H1 (cell line): ENCODE results near the gene HOXA13. TPM values are rescaled to one million over a fixed set of nuclear protein-coding genes. Genes with fewer than 3 reads are reported as not detected.

Experiments used
- CTCF ChIA-PET: fragments of 300-600 bp; sonication (Branson Sonifier 250); formaldehyde crosslinking; loops from one replicate; lab custom pipeline; 2021; ENCODE audit not compliant: partially characterized antibody; lab: Charles Lee
- POLR2A ChIA-PET: fragments of 300-600 bp; sonication (Branson Sonifier 250); formaldehyde crosslinking; loops from one replicate; lab custom pipeline; 2021; ENCODE audit warnings: inconsistent platforms; ENCODE audit not compliant: partially characterized antibody; lab: Charles Lee
- DNase-seq, 2 experiments: peaks; one replicate each; pipeline versions ENCODE4 v3.0.0 to v3.0.0-alpha.2; 2010 to 2022; ENCODE audit warnings: low spot score in 2 of 2, low read depth in 1 of 2, mixed read lengths in 1 of 2
- FAIRE-seq: peaks from 2 replicates; lab custom pipeline; 2011; peaks lifted over from hg19 to GRCh38; lab: Jason Lieb, UNC
- H2AFZ ChIP-seq: 2 replicates; pipeline ENCODE4 v1.8.1; 2012; ENCODE audit warnings: low read length, inconsistent platforms
- H2AK5ac ChIP-seq: 2 replicates; pipeline ENCODE4 v1.6.1; 2013; ENCODE audit warnings: low read depth, low read length
- H2BK120ac ChIP-seq: replicated peaks from 2 replicates; pipeline ENCODE3; 2013; ENCODE audit warnings: low read depth, low read length, inconsistent platforms
- H2BK12ac ChIP-seq: 2 replicates; pipeline ENCODE4 v1.6.1; 2013; ENCODE audit warnings: low read depth, low read length
- H2BK15ac ChIP-seq: 2 replicates; pipeline ENCODE4 v1.6.1; 2013; ENCODE audit warnings: low read length
- H2BK20ac ChIP-seq: 2 replicates; pipeline ENCODE4 v1.6.1; 2013; ENCODE audit warnings: low read length
- H2BK5ac ChIP-seq: 2 replicates; pipeline ENCODE4 v1.6.1; 2013; ENCODE audit warnings: low read depth, low read length
- H3K14ac ChIP-seq: 2 replicates; pipeline ENCODE4 v1.6.1; 2013; ENCODE audit warnings: inconsistent platforms; ENCODE audit not compliant: insufficient read length
- H3K18ac ChIP-seq: 2 replicates; pipeline ENCODE4 v1.6.1; 2013; ENCODE audit warnings: low read length; ENCODE audit errors: extremely low read depth
- H3K23ac ChIP-seq: 2 replicates; pipeline ENCODE4 v1.6.1; 2013; ENCODE audit warnings: inconsistent platforms; ENCODE audit not compliant: insufficient read length
- H3K23me2 ChIP-seq: 2 replicates; pipeline ENCODE4 v1.6.1; 2013; ENCODE audit warnings: low read depth, low read length
- H3K27ac ChIP-seq: 2 replicates; pipeline ENCODE4 v1.6.1; 2011; ENCODE audit warnings: low read depth, low read length, inconsistent platforms
- H3K27me3 ChIP-seq, 4 experiments: replicated peaks in 1 of 4; 1 replicate in 1 of 4; 2 replicates in 3 of 4; pipeline versions ENCODE4 v1.6.1 to v1.8.1; 2011 to 2013; ENCODE audit warnings: low read length in 3 of 4, mild to moderate bottlenecking in 3 of 4, inconsistent platforms in 2 of 4, mixed read lengths in 2 of 4, moderate library complexity in 1 of 4; ENCODE audit not compliant: control insufficient read depth in 3 of 4, insufficient read depth in 3 of 4; ENCODE audit errors: extremely low read depth in 1 of 4
- H3K36me3 ChIP-seq, 4 experiments: 2 replicates each; pipeline versions ENCODE4 v1.6.1 to v1.8.1; 2011 to 2013; ENCODE audit warnings: mild to moderate bottlenecking in 4 of 4, low read length in 3 of 4, moderate library complexity in 2 of 4, control low read depth in 1 of 4, inconsistent platforms in 1 of 4; ENCODE audit not compliant: insufficient read depth in 4 of 4, control insufficient read depth in 2 of 4
- H3K4ac ChIP-seq: replicated peaks from 2 replicates; pipeline ENCODE3; 2013; ENCODE audit warnings: low read length, low read depth, mixed read lengths, inconsistent platforms; ENCODE audit not compliant: insufficient read length
- H3K4me1 ChIP-seq, 4 experiments: replicated peaks in 1 of 4; 1 replicate in 1 of 4; 2 replicates in 3 of 4; pipeline versions ENCODE4 v1.6.1 to v1.8.1; 2011 to 2013; ENCODE audit warnings: low read length in 3 of 4, inconsistent platforms in 2 of 4, mixed read lengths in 1 of 4; ENCODE audit not compliant: insufficient read depth in 4 of 4, control insufficient read depth in 3 of 4
- H3K4me2 ChIP-seq, 2 experiments: 2 replicates each; pipeline versions ENCODE4 v1.6.1 to v1.8.1; 2011 to 2013; ENCODE audit warnings: low read depth in 2 of 2, low read length in 2 of 2, control low read depth in 1 of 2, inconsistent platforms in 1 of 2, mild to moderate bottlenecking in 1 of 2; ENCODE audit not compliant: insufficient read depth in 1 of 2
- H3K4me3 ChIP-seq, 4 experiments: fragments of 200-600, 300-600 bp in 1 of 4; sonication (generic), shearing (Covaris generic), sonication (Bioruptor Twin) in 1 of 4; 2 replicates each; pipeline versions ENCODE4 v1.5.1 to v1.8.1; 2011 to 2016; ENCODE audit warnings: low read length in 4 of 4, low read depth in 3 of 4, control low read depth in 2 of 4, inconsistent platforms in 2 of 4, mild to moderate bottlenecking in 2 of 4, mixed read lengths in 1 of 4, moderate library complexity in 1 of 4; ENCODE audit not compliant: insufficient read depth in 2 of 4; ENCODE audit errors: extremely low read depth in 1 of 4
- H3K56ac ChIP-seq: replicated peaks from 2 replicates; pipeline ENCODE3; 2013; ENCODE audit warnings: low read depth, mild to moderate bottlenecking, mixed read lengths, low read length, inconsistent platforms; ENCODE audit not compliant: insufficient read length
- H3K79me1 ChIP-seq: 2 replicates; pipeline ENCODE4 v1.6.1; 2013; ENCODE audit warnings: low read depth, low read length, control low read depth
- H3K79me2 ChIP-seq, 2 experiments: 2 replicates each; pipeline versions ENCODE4 v1.6.1 to v1.8.1; 2012 to 2013; ENCODE audit warnings: low read length in 2 of 2, mild to moderate bottlenecking in 2 of 2, inconsistent platforms in 1 of 2; ENCODE audit not compliant: insufficient read depth in 2 of 2, control insufficient read depth in 1 of 2
- H3K9ac ChIP-seq, 4 experiments: replicated peaks in 1 of 4; 1 replicate in 1 of 4; 2 replicates in 3 of 4; pipeline versions ENCODE4 v1.6.1 to v1.8.1; 2011 to 2013; ENCODE audit warnings: low read depth in 3 of 4, low read length in 3 of 4, control low read depth in 2 of 4, mild to moderate bottlenecking in 2 of 4, moderate library complexity in 2 of 4, inconsistent platforms in 1 of 4; ENCODE audit errors: extremely low read depth in 1 of 4
- H3K9me3 ChIP-seq, 2 experiments: 2 replicates each; pipeline versions ENCODE4 v1.6.1 to v1.8.1; 2012 to 2013; ENCODE audit warnings: mild to moderate bottlenecking in 2 of 2, moderate library complexity in 2 of 2, control low read depth in 1 of 2, inconsistent platforms in 1 of 2, low read depth in 1 of 2, low read length in 1 of 2, mixed read lengths in 1 of 2; ENCODE audit not compliant: insufficient read depth in 2 of 2
- H4K20me1 ChIP-seq, 2 experiments: replicated peaks in 1 of 2; 2 replicates each; pipeline versions ENCODE3 to v1.8.1; 2011 to 2013; ENCODE audit warnings: inconsistent platforms in 2 of 2, low read length in 2 of 2, mild to moderate bottlenecking in 1 of 2; ENCODE audit not compliant: insufficient read depth in 2 of 2, control insufficient read depth in 1 of 2
- H4K5ac ChIP-seq: 2 replicates; pipeline ENCODE4 v1.6.1; 2013; ENCODE audit warnings: low read length, low read depth, mixed read lengths, inconsistent platforms; ENCODE audit not compliant: insufficient read length
- H4K8ac ChIP-seq: 2 replicates; pipeline ENCODE4 v1.8.0; 2013; ENCODE audit warnings: mild to moderate bottlenecking, moderate library complexity, low read length, inconsistent platforms; ENCODE audit not compliant: insufficient read depth; ENCODE audit errors: extremely low read depth
- H4K91ac ChIP-seq: replicated peaks from 2 replicates; pipeline ENCODE3; 2013; ENCODE audit warnings: low read length, mixed read lengths, inconsistent platforms; ENCODE audit not compliant: insufficient read length
- EZH2 ChIP-seq: fragments of 200-600 bp; sonication (generic); IDR thresholded peaks from 2 replicates; pipeline ENCODE4 v1.7.1; 2012; ENCODE audit warnings: low read depth, mild to moderate bottlenecking, moderate library complexity, low read length, inconsistent platforms; ENCODE audit not compliant: severe bottlenecking
- GABPA ChIP-seq: IDR thresholded peaks from 2 replicates; pipeline ENCODE4 v1.6.1; 2011; ENCODE audit warnings: mild to moderate bottlenecking, low read length, moderate library complexity, borderline replicate concordance; ENCODE audit not compliant: insufficient read depth
- RNF2 ChIP-seq: fragments of 200-900, 300-1000 bp; sonication (generic); IDR thresholded peaks from 2 replicates; pipeline ENCODE4 v1.7.1; 2016; ENCODE audit warnings: borderline replicate concordance, low read depth, mild to moderate bottlenecking, antibody characterized with exemption, low read length; ENCODE audit not compliant: poor library complexity, severe bottlenecking; ENCODE audit errors: missing control alignments
- SUZ12 ChIP-seq: fragments of 200-600 bp; sonication (generic); IDR thresholded peaks from 2 replicates; pipeline ENCODE4 v1.6.1; 2012; ENCODE audit warnings: mild to moderate bottlenecking, inconsistent platforms, low read length, moderate library complexity, mixed read lengths
- WGBS, 2 experiments: shearing (Covaris generic) in 1 of 2; methylation state at CpG; one replicate each; pipeline versions ENCODE4 v1.1.6 to v1.1.7; 2013 to 2015; ENCODE audit warnings: low lambda C conversion rate in 2 of 2, mixed read lengths in 2 of 2, inconsistent platforms in 1 of 2, low coverage in 1 of 2, missing lambda C conversion rate in 1 of 2; ENCODE audit not compliant: insufficient replicate concordance in 2 of 2, insufficient coverage in 1 of 2, insufficient read length in 1 of 2; ENCODE audit errors: extremely low coverage in 1 of 2, missing lambda C conversion rate in 1 of 2; 5-methylcytosine and 5-hydroxymethylcytosine counted together
- polyA plus RNA-seq, 7 experiments: library from polyadenylated mRNA; depleted of rRNA in 3 of 7; stranded (reverse) in 5 of 7; unstranded in 2 of 7; fragments of >200 nt in 5 of 7; fragments of 200-250 nt in 2 of 7; gene quantifications; 1 replicate in 5 of 7; 2 replicates in 1 of 7; 4 replicates in 1 of 7; pipeline versions ENCODE4 v1.2.1 to v1.2.3, GENCODE V29; 2011 to 2013; ENCODE audit warnings: missing spikeins in 2 of 7, mixed read lengths in 2 of 7
- total RNA-seq: library from RNA; stranded (reverse); fragmentation: NEBNext Ultra II Directional; extraction: Animal tissue kit (Norgen Biotek cat#: 25700); gene quantifications from 2 replicates; pipeline ENCODE4 v1.2.1, GENCODE V29; 2021

The HOXA13 gene
- total and polyA plus RNA-seq, 2 of the 8 experiments (the other 6 are each of a cell fraction or from before 2014, with no cell fraction given) = not detected

DNA sequence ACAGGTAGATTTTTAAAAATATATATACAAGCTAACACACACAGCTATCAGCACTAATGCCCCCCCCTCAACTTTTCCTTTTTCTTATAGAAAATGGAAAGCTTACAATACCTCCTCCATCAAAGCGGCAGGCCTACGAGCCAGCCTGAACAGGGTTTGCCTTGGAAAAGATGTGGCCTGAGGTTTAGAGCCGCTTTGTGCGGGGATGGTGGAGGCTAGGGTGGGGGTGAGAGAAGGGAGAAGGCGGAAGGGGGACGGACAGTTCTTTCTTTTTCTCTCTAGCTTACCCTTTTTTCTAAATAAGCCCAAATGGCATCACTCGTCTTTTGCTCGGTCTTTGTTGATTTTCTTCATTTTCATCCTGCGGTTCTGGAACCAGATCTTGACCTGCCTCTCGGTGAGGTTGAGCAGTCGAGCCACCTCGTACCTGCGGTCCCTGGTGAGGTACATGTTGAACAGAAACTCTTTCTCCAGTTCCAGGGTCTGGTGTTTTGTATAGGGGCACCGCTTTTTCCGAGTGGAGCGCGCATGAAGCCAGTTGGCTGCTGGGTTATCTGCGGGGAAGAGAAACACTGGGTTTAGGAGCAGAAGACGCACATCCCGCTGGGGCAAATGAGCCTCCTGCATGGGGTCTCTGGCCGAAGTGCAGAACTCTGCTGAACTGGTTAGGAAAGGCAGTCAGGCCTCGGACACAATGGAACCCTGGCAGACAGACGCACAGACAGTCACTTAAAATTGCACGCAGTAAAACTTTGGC, 36.4 kb downstream of the HOXA13 start:
- H3K79me2 ChIP-seq = no peaks in the 10 kb centered on the region
- no peak overlapping the region for H4K8ac ChIP-seq
- no peak overlapping the region for H2BK120ac ChIP-seq
- peaks cover 17 to 29% of the 10 kb centered on the region in 2 experiments for H4K20me1 ChIP-seq
- no peak overlapping the region for H3K9ac ChIP-seq
- H2AFZ ChIP-seq = no peak overlapping the region
- no peaks in the 10 kb centered on the region for H3K23me2 ChIP-seq
- no peaks in the 10 kb centered on the region; a peak in 4 of 7 replicates for H3K4me1 ChIP-seq
- no peak overlapping the region for H4K5ac ChIP-seq
- peaks cover 98 to 100% (median 99%) of the 10 kb centered on the region in 4 experiments for H3K27me3 ChIP-seq
- no peak overlapping the region for H3K14ac ChIP-seq
- no peak overlapping the region for H4K91ac ChIP-seq
- H2BK15ac ChIP-seq = no peak overlapping the region
- POLR2A ChIA-PET = no interaction called here
- TF ChIP-seq GABPA (no peak), SUZ12 (peak; percentile 25), EZH2 (peak; percentile 70), RNF2 (peak; percentile 83)
- TF ChIP-seq, all 59 proteins: peak for 3
- H3K4me3 ChIP-seq = no peak overlapping the region
- H2BK20ac ChIP-seq = no peak overlapping the region
- no peak overlapping the region for H2BK12ac ChIP-seq
- CTCF ChIA-PET = interaction anchor here (0.8 to 4.4 kb wide), 11 partner anchors 8 to 69 kb away, joined by 3 to 80 read pairs (median 4); partner anchors contain the start of genes HOXA11, HOXA3, HOXA5 and HOXA6
- no peak overlapping the region for H3K56ac ChIP-seq
- H3K27ac ChIP-seq = no peak overlapping the region
- H2BK5ac ChIP-seq = no peak overlapping the region
- no peak overlapping the region for H3K4ac ChIP-seq
- H3K79me1 ChIP-seq = no peaks in the 10 kb centered on the region
- peaks cover 0 to 6% of the 10 kb centered on the region in 2 experiments; a peak in 1 of 4 replicates for H3K9me3 ChIP-seq
- peaks cover 0 to 20% (median 0%) of the 10 kb centered on the region in 4 experiments; a peak in 1 of 8 replicates for H3K36me3 ChIP-seq
- no peak overlapping the region for H2AK5ac ChIP-seq
- no peak overlapping the region for H3K18ac ChIP-seq
- 39% methylated on average over 24 of the region's 24 CpGs; no CpG with 5 or more reads in 1 of the 2 experiments for WGBS, 2 experiments
- H3K23ac ChIP-seq = no peak overlapping the region
- no peak overlapping the region; a peak in 1 of 4 replicates for H3K4me2 ChIP-seq
- FAIRE-seq (no peak), DNase-seq (no peak)
